Measurements from ENCODE around the gene MFSD1. TPM values are rescaled to one million over a fixed set of nuclear protein-coding genes. Genes with fewer than 3 reads are reported as not detected.
A peak's percentile ranks its signal among the peaks of the same experiment; 100 is the strongest.

The MFSD1 gene
- polyA plus RNA-seq, 1 of the 3 experiments (the other 2 are of a cell fraction) = 44.9 TPM

DNA sequence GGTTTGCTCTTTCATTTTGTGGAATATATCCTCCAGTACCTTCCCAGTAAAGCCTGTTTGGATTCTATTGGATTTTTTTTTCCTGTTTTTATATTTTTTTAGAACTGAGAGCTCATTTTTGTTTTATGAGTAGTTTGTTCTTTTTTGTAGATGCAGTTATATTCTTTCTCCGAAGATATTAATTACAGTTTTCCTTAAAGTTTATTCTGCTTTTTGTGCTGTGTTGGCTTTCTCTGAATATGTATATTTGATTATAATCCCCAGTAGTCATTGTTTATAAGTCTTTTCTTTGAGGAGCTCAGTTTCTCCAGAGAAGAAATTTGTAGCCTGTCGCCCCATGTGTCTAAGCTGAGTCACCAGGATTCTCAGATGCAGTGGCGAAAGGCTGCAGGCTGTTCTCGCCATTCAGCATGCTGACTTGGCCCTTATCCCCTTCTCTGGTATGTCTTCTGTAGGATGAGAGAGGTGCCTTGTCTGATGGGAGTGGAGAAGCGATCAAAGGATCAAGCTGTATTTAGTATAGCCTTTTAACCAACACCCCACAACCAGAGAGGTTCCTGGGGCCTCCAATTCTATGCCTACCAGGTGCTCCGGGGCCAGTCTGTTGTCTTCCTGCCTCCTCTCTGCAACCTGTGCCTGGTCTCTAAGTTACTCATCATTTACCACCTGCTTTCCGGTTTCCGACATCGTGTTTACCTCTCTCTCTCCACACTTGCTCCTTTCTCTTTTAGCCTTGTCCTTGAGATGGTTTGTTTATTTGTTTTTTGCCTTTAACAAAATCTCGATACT is 31.7 kb upstream of the MFSD1 start:
- 85% methylated on average over 10 of the region's 10 CpGs for WGBS (ENCODE audit: low lambda C conversion rate)
- Histone ChIP-seq H3K27me3 (ENCODE audit: insufficient read depth) (no peaks in the 10 kb centered on the region), H3K79me2 (ENCODE audit: insufficient read depth) (no peaks in the 10 kb centered on the region), H3K4me3 (ENCODE audit: low read depth in 2 of 2, low read length in 1 of 2) (no peak overlapping the region), H3K9ac (no peak overlapping the region), H3K9me3 (no peaks in the 10 kb centered on the region), H3K4me1 (ENCODE audit: control insufficient read depth in 1 of 2, insufficient read depth in 2 of 2, low read depth in 1 of 2, low read length in 1 of 2) (peaks cover 4 to 29% of the 10 kb centered on the region in 2 experiments; a peak in 3 of 4 replicates), H3K27ac (ENCODE audit: low read depth in 2 of 2, low read length in 1 of 2) (peak overlapping the region; percentile 25 to 58; a peak in 3 of 4 replicates), H3F3A (replicated peaks; ENCODE audit: insufficient read depth) (peaks cover 6% of the 10 kb centered on the region), H3K36me3 (replicated peaks in 1 of 2; ENCODE audit: control insufficient read depth in 1 of 2, insufficient read depth in 2 of 2, low read length in 1 of 2) (no peaks in the 10 kb centered on the region), H3K9me2 (no peaks in the 10 kb centered on the region), H4K20me1 (ENCODE audit: insufficient read depth) (no peaks in the 10 kb centered on the region), H2AFZ (ENCODE audit: low read depth) (peak overlapping the region; percentile 7; the same call in 1 of the 2 replicates), H3K4me2 (peak overlapping the region; percentile 34; the same call in 1 of the 2 replicates)
- DNase-seq = no peak
- ChIA-PET POLR2A (no interaction called here), CTCF (no interaction called here)
- TF ChIP-seq RXRA (IDR thresholded peaks at IDR 0.05; ENCODE audit: borderline replicate concordance, low read depth) (0 out of 2 replicates have a peak, but pooled peaks have one; percentile 26), GATA2 (CRISPR knock-in tag; IDR thresholded peaks at IDR 0.05) (no peak), POLR2AphosphoS5 (IDR thresholded peaks at IDR 0.05; ENCODE audit: low read depth, low read length) (no peak), JUND (IDR thresholded peaks at IDR 0.05) (peak; percentile 42; the same call in 1 of the 2 replicates), SIN3A (IDR thresholded peaks at IDR 0.05; ENCODE audit: borderline replicate concordance, low read depth, low read length) (no peak), TCF12 (IDR thresholded peaks at IDR 0.05) (peak; percentile 38; the same call in 1 of the 2 replicates), EP300 (IDR thresholded peaks at IDR 0.05; ENCODE audit: borderline replicate concordance in 1 of 2, low read depth in 1 of 2, low read length in 1 of 2) (no peak), FOSL2 (IDR thresholded peaks at IDR 0.05; ENCODE audit: borderline replicate concordance, low read depth) (peak; percentile 47; the same call in 1 of the 2 replicates), CHD2 (IDR thresholded peaks at IDR 0.05; ENCODE audit: low read length, partially characterized antibody) (no peak)
- TF ChIP-seq, protein P1, sequence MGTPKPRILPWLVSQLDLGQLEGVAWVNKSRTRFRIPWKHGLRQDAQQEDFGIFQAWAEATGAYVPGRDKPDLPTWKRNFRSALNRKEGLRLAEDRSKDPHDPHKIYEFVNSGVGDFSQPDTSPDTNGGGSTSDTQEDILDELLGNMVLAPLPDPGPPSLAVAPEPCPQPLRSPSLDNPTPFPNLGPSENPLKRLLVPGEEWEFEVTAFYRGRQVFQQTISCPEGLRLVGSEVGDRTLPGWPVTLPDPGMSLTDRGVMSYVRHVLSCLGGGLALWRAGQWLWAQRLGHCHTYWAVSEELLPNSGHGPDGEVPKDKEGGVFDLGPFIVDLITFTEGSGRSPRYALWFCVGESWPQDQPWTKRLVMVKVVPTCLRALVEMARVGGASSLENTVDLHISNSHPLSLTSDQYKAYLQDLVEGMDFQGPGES (IDR thresholded peaks at IDR 0.05; ENCODE audit: low read depth, low read length) = no peak
- TF ChIP-seq, protein P2, sequence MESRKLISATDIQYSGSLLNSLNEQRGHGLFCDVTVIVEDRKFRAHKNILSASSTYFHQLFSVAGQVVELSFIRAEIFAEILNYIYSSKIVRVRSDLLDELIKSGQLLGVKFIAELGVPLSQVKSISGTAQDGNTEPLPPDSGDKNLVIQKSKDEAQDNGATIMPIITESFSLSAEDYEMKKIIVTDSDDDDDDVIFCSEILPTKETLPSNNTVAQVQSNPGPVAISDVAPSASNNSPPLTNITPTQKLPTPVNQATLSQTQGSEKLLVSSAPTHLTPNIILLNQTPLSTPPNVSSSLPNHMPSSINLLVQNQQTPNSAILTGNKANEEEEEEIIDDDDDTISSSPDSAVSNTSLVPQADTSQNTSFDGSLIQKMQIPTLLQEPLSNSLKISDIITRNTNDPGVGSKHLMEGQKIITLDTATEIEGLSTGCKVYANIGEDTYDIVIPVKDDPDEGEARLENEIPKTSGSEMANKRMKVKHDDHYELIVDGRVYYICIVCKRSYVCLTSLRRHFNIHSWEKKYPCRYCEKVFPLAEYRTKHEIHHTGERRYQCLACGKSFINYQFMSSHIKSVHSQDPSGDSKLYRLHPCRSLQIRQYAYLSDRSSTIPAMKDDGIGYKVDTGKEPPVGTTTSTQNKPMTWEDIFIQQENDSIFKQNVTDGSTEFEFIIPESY (IDR thresholded peaks at IDR 0.05; ENCODE audit: borderline replicate concordance, low read depth) = no peak

DNA sequence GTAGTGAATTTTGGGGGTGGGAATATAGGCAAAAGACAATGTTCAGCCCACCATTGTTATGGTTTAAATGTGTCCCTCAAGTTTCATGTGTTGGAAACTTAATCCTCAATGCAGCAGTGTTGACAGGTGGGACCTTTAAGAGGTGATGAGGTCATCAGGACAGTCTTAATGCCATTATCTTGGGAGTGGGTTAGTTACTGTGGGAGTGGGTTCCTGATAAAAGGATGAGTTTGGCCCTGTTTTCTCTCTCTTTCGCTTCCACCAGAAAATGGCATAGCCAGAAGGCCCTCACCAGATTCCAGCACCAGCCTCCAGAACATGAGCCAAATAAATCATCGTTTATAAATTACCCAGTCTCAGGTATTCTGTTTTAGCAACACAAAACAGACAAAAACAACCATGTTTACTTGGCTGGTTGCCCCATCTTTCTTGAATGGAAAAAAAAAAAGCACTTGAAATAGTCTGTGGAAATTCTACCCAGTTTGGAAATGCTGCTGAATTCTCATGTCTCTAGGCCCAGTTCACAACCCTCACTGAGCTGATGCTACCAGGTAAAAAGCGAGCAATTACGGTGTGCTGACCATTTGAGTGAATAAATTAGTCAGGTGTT is 31.0 kb upstream of the MFSD1 start:
- Histone ChIP-seq H3K27me3 (ENCODE audit: insufficient read depth) (no peaks in the 10 kb centered on the region), H3K9me3 (no peaks in the 10 kb centered on the region), H2AFZ (ENCODE audit: low read depth) (no peak overlapping the region), H3K27ac (ENCODE audit: low read depth in 2 of 2, low read length in 1 of 2) (no peak overlapping the region), H3K4me3 (ENCODE audit: low read depth in 2 of 2, low read length in 1 of 2) (no peak overlapping the region), H3F3A (replicated peaks; ENCODE audit: insufficient read depth) (peaks cover 6% of the 10 kb centered on the region), H3K9me2 (no peaks in the 10 kb centered on the region), H3K4me1 (ENCODE audit: control insufficient read depth in 1 of 2, insufficient read depth in 2 of 2, low read depth in 1 of 2, low read length in 1 of 2) (peaks cover 4 to 23% of the 10 kb centered on the region in 2 experiments; a peak in 3 of 4 replicates), H4K20me1 (ENCODE audit: insufficient read depth) (no peaks in the 10 kb centered on the region), H3K9ac (no peak overlapping the region), H3K36me3 (replicated peaks in 1 of 2; ENCODE audit: control insufficient read depth in 1 of 2, insufficient read depth in 2 of 2, low read length in 1 of 2) (no peaks in the 10 kb centered on the region), H3K79me2 (ENCODE audit: insufficient read depth) (no peaks in the 10 kb centered on the region), H3K4me2 (no peak overlapping the region)
- POLR2A ChIA-PET = no interaction called here
- DNase-seq = no peak
- TF ChIP-seq EZH2phosphoT487 (IDR thresholded peaks at IDR 0.05; ENCODE audit: borderline replicate concordance, low read depth) (no peak), YY1 (IDR thresholded peaks at IDR 0.05; ENCODE audit: low read depth) (no peak), NFIC (IDR thresholded peaks at IDR 0.05; ENCODE audit: borderline replicate concordance) (no peak), FOXJ3 (CRISPR knock-in tag; IDR thresholded peaks at IDR 0.05) (no peak), RXRA (IDR thresholded peaks at IDR 0.05; ENCODE audit: borderline replicate concordance, low read depth) (no peak), FOXM1 (IDR thresholded peaks at IDR 0.05; ENCODE audit: low read depth) (no peak)
- 97% methylated on average over 4 of the region's 4 CpGs for WGBS (ENCODE audit: low lambda C conversion rate)
- CTCF ChIA-PET = interaction anchor here (1.1 kb wide), 1 partner anchor 20 kb away, joined by 3 read pairs; no protein-coding TSS in a partner anchor

Data from SK-N-SH (cell line).